ENCODE results near the gene ADAR. TPM values are rescaled to one million over a fixed set of nuclear protein-coding genes. Genes with fewer than 3 reads are reported as not detected.

ADAR gene
- total RNA-seq, 1 experiment from 2014 or later = 136 TPM

DNA sequence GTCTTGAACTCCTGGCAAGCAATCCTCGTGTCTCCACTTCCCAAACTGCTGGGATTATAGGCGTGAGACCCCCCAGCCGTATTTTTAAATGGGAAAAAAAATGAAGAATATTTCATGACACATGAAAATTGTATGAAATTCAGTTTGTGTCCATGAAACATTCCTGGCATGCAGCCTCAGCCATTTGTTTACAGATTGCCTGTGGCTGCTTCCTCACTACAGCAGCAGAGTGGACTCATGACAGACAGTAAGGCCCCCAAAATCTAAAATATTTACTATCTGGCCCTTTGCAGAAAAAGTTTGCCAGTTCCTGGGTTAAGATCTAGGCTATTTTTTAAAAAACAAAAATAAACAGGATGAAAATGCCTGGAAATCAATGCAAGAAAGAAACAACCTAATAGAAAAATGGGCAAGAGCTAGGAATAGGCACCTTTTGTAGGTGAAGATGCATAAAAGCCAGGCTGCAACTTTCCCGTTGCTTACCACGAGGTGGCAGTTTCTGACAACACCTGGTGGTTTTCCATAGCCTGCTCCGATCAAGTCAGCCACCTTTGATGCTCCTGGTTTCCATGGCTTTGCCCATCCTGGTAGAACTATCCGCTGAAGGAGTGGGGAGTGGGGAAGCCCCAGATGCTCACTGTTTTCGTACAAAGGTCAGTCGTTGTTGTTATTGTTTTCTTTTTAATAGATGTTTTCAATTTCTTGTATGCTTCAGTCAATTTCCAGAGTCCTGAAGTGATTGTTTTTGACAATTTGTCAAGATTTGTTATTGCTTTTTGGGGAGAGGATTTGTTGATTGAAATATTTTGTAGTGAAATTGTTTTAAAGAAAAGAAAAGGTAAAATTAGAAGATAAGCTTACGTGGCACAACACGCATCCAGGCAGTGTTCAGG lies 73.8 kb downstream of the ADAR start:
- H3K9ac ChIP-seq (ENCODE audit: low read length) = no peak overlapping the region
- H3F3A ChIP-seq (ENCODE audit: low read length, unreplicated experiment) = no peaks in the 10 kb centered on the region
- H2AFZ ChIP-seq (ENCODE audit: low read length) = no peak overlapping the region
- H3K79me2 ChIP-seq (ENCODE audit: low read length) = no peaks in the 10 kb centered on the region
- intact Hi-C loops (cut with micrococcal nuclease) = loop anchor here (5.0 to 10.0 kb wide), 2 partner anchors 52 to 129 kb away; partner anchors contain the start of gene IL6R
- no peaks in the 10 kb centered on the region for H3K36me3 ChIP-seq (ENCODE audit: low read depth, low read length)
- no peaks in the 10 kb centered on the region for H3K9me3 ChIP-seq (ENCODE audit: low read length)
- no TSS peak for BruUV-seq (replicated peaks)
- no peaks in the 10 kb centered on the region for H3K9me2 ChIP-seq (replicated peaks; ENCODE audit: low read length)
- H3K4me2 ChIP-seq (ENCODE audit: low read length) = no peak overlapping the region
- H4K20me1 ChIP-seq (ENCODE audit: low read length) = no peaks in the 10 kb centered on the region
- POLR2A ChIA-PET (ENCODE audit: unreplicated experiment) = no interaction called here
- TF ChIP-seq EZH2 (IDR thresholded peaks at IDR 0.05; ENCODE audit: low read length, unreplicated experiment) (no peak), EZH2phosphoT487 (IDR thresholded peaks at IDR 0.05; ENCODE audit: borderline replicate concordance, low read length) (no peak)
- TF ChIP-seq, protein P1, sequence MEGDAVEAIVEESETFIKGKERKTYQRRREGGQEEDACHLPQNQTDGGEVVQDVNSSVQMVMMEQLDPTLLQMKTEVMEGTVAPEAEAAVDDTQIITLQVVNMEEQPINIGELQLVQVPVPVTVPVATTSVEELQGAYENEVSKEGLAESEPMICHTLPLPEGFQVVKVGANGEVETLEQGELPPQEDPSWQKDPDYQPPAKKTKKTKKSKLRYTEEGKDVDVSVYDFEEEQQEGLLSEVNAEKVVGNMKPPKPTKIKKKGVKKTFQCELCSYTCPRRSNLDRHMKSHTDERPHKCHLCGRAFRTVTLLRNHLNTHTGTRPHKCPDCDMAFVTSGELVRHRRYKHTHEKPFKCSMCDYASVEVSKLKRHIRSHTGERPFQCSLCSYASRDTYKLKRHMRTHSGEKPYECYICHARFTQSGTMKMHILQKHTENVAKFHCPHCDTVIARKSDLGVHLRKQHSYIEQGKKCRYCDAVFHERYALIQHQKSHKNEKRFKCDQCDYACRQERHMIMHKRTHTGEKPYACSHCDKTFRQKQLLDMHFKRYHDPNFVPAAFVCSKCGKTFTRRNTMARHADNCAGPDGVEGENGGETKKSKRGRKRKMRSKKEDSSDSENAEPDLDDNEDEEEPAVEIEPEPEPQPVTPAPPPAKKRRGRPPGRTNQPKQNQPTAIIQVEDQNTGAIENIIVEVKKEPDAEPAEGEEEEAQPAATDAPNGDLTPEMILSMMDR (conservative IDR thresholded peaks at IDR 0.05; ENCODE audit: low read depth, low read length) = peak; percentile 86
- peaks cover 35% of the 10 kb centered on the region for H3K27me3 ChIP-seq (ENCODE audit: low read length)
- peak; percentile 92 for ATAC-seq
- no peaks in the 10 kb centered on the region for H3K4me1 ChIP-seq (ENCODE audit: insufficient read depth, low read length)
- CTCF ChIA-PET = interaction anchor here (0.5 to 0.6 kb wide), 4 partner anchors 12 to 1191 kb away, joined by 3 to 5 read pairs (median 4); no protein-coding TSS in a partner anchor
- DNase-seq = peak; percentile 76
- H3K27ac ChIP-seq (ENCODE audit: low read length) = no peak overlapping the region
- no peak overlapping the region for H3K4me3 ChIP-seq (ENCODE audit: low read length)

Other genes starting within 250 kb of the ADAR start
- 16.1 and 43.3 TPM in 2 replicates for gene IL6R, start 202.8 kb downstream of the ADAR start, total RNA-seq (2014; rRNA removed)
- gene TDRD10, start 106.0 kb downstream of the ADAR start, total RNA-seq (2014; rRNA removed) = not detected in 2 replicates
- not detected in 2 replicates for gene SHE, start 105.8 kb downstream of the ADAR start, total RNA-seq (2014; rRNA removed)
- gene UBE2Q1, start 49.5 kb downstream of the ADAR start, total RNA-seq (2014; rRNA removed) = 40.0 and 66.6 TPM in 2 replicates
- not detected in 2 replicates for gene CHRNB2, start 40.4 kb downstream of the ADAR start, total RNA-seq (2014; rRNA removed)

Data from PC-3 (cell line).